Measurements from ENCODE around the gene IGFBP1. TPM values are rescaled to one million over a fixed set of nuclear protein-coding genes. Genes with fewer than 3 reads are reported as not detected.

IGFBP1 gene
- total and polyA plus RNA-seq, 2 of the 13 experiments (the other 11 are each of a cell fraction or from before 2014, with no cell fraction given) = 5.4 to 885 TPM

GRCh38 chr7:45874408-45875131 lies 13.7 kb upstream of the IGFBP1 start (continued):
- TF ChIP-seq ZC3H13 (CRISPR knock-in tag; IDR thresholded peaks at IDR 0.05) (no peak), GATA4 (IDR thresholded peaks at IDR 0.05; ENCODE audit: borderline replicate concordance, low read depth) (0 out of 2 replicates have a peak, but pooled peaks have one; percentile 46), ETV5 (CRISPR knock-in tag; IDR thresholded peaks at IDR 0.05; ENCODE audit: borderline replicate concordance) (peak; percentile 54; the same call in 1 of the 2 replicates), HMGXB4 (CRISPR knock-in tag; IDR thresholded peaks at IDR 0.05; ENCODE audit: borderline replicate concordance in 1 of 2, low read depth in 1 of 2) (no peak)

GRCh38 chr7:45876519-45876918 lies 11.8 kb upstream of the IGFBP1 start:
- no TSS peak for BruUV-seq (replicated peaks)
- Histone ChIP-seq H3K9ac (ENCODE audit: insufficient read depth, low read depth, low read length) (no peak overlapping the region), H3K27ac (ENCODE audit: extremely low read length, insufficient read depth, low read length) (no peak overlapping the region), H3K4me2 (ENCODE audit: low read depth, low read length) (no peak overlapping the region), H4K20me1 (ENCODE audit: insufficient read depth, low read length) (no peaks in the 10 kb centered on the region), H3K36me3 (replicated peaks in 1 of 2; ENCODE audit: control insufficient read depth in 1 of 2, insufficient read depth in 2 of 2, low read length in 2 of 2) (no peaks in the 10 kb centered on the region), H2AFZ (ENCODE audit: low read length) (no peak overlapping the region), H3K79me2 (ENCODE audit: insufficient read depth, low read length) (no peaks in the 10 kb centered on the region), H3K4me3 (replicated peaks in 1 of 3; ENCODE audit: insufficient read depth in 1 of 3, low read depth in 2 of 3, low read length in 3 of 3) (no peak overlapping the region), H3K9me3 (ENCODE audit: low read length) (peaks cover 20% of the 10 kb centered on the region), H3K4me1 (ENCODE audit: insufficient read depth, low read length) (peaks cover 80% of the 10 kb centered on the region), H3K27me3 (ENCODE audit: control insufficient read depth in 1 of 2, insufficient read depth in 2 of 2, low read length in 2 of 2) (no peaks in the 10 kb centered on the region)
- ChIA-PET POLR2A (interaction anchor here (0.6 to 0.9 kb wide), 2 partner anchors 9 to 11 kb away, joined by 3 to 6 read pairs; partner anchors contain the start of gene IGFBP1), CTCF (ENCODE audit: low intra/inter-chr PET ratio, low total read pairs) (no interaction called here)
- no CpG with 5 or more reads among the region's 2 CpGs for WGBS (ENCODE audit: low lambda C conversion rate)
- no peak for DNase-seq (ENCODE audit: low spot score)
- intact Hi-C loops (cut with micrococcal nuclease; ENCODE audit: unreplicated experiment) = no loop called here
- FAIRE-seq = no peak
- ATAC-seq = no peak
- in situ Hi-C loops (cut with HindIII; ENCODE audit: extremely low pct_ligation_motif_present, low pct_unique_long_range_greater_than_20kb) = no loop called here
- TF ChIP-seq ZNF770 (CRISPR knock-in tag; IDR thresholded peaks at IDR 0.05) = no peak
- no peak for TF ChIP-seq ZBTB44 (CRISPR knock-in tag; IDR thresholded peaks at IDR 0.05)
- TF ChIP-seq HNF1A (IDR thresholded peaks at IDR 0.05; ENCODE audit: low read depth) = no peak
- TF ChIP-seq HNF1A (CRISPR knock-in tag; IDR thresholded peaks at IDR 0.05; ENCODE audit: borderline replicate concordance) = no peak
- TF ChIP-seq ZNF605 (CRISPR knock-in tag; IDR thresholded peaks at IDR 0.05) = 0 out of 2 replicates have a peak, but pooled peaks have one; percentile 37

Data from HepG2 (cell line).